GM18909 (cell line): ENCODE measurements around the gene POM121.
A peak's percentile ranks its signal among the peaks of the same experiment; 100 is the strongest.
"Not testable (repeated sequence)": the region's sequence is repeated elsewhere in the genome, so short reads cannot be mapped to it uniquely, and the experiment has no call there.

Experiments used
- ATAC-seq: cut with Tn5 transposase; IDR thresholded peaks from one replicate; pipeline ENCODE4 v1.9.1; 2021; ENCODE audit warnings: mild to moderate bottlenecking; ENCODE audit not compliant: unreplicated experiment, poor library complexity

Gene POM121

DNA sequence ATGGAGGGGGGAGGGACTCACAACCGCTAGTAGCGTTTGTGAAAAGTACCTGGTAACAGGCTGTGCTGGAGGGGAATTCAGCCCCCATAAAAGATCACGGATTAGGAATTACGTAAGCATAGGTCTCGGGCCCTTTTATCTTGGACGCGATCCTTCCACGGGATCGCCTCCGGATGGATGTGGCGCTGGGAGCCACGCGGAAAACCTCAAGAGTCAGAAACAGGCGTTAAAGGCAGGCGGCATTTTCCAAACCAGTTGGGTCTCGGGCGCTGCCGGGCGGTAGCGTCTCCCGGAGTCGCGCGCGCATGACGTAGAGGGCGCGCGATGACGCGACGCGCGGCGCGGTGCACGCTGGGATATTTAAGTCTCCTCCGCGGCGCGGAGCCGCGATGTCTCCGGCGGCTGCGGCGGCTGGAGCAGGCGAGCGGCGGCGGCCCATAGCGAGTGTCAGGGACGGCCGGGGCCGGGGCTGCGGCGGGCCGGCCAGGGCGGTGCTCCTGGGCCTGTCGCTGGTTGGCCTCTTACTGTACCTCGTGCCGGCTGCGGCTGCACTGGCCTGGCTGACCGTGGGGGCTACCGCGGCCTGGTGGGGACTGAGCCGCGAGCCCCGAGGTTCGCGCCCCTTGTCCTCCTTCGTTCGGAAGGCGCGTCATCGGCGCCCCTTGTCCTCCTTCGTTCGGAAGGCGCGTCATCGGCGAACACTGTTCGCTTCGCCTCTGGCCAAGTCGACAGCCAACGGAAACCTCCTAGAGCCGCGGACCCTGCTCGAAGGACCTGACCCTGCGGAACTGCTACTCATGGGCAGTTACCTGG is at the start of gene POM121:
Gene POM121 (plus strand): TSS at position 363 of the 813 bp plus-strand sequence. CDS start 27 bp downstream, at position 390.
- ATAC-seq = peak; percentile 87

GRCh38 chr7:72879079-72879736 is 45.7 kb upstream of the POM121 start:
- peak; percentile 100 for ATAC-seq

GRCh38 chr7:72879737-72880215 is 45.1 kb upstream of the POM121 start:
- not testable (repeated sequence) for ATAC-seq

- not testable (repeated sequence) for ATAC-seq
Measured at GRCh38 chr7:72891750-72892149, 33.1 kb upstream of the POM121 start.

DNA sequence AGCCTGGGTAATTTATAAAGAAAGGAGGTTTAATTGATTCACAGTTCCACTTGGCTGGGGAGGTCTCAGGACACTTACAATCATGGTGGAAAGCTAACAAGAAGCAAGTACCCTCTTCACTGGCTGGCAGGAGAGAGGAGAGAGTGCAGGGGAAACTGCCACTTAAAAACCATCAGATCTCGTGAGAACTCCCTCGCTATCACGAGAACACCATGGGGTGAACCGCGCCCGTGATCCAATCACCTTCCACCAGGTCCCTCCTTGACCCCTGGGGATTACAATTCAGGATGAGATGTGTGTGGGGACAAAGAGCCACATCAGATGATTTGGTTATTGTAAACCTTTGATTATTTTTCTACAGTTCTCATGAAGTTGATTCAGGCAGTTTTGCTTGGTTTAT is 20.2 kb upstream of the POM121 start:
- ATAC-seq = not testable (repeated sequence)

GRCh38 chr7:72908422-72908821 is 16.5 kb upstream of the POM121 start:
- ATAC-seq = not testable (repeated sequence)

DNA sequence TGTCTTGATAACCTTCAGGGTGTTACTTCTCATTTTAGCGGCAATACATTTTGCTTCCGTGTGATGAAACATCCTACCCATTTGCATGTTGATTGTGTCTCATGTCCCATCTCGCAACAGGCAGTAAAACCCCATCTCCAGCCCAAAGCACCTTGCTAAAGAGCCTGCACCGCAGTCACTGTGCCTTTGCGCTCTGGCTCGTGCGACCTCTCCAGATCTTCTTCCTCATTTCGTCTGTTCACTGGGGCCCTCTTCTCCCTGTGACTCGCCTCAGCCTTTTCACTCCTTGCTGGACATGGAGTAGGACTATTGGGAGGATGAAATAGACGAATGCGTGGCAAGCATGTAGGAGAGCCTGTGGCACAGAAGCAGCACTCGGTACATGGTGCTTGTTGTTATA is 13.5 kb upstream of the POM121 start:
- ATAC-seq = not testable (repeated sequence)

- ATAC-seq = not testable (repeated sequence)
Measured at GRCh38 chr7:72913750-72914149, 11.1 kb upstream of the POM121 start.

DNA sequence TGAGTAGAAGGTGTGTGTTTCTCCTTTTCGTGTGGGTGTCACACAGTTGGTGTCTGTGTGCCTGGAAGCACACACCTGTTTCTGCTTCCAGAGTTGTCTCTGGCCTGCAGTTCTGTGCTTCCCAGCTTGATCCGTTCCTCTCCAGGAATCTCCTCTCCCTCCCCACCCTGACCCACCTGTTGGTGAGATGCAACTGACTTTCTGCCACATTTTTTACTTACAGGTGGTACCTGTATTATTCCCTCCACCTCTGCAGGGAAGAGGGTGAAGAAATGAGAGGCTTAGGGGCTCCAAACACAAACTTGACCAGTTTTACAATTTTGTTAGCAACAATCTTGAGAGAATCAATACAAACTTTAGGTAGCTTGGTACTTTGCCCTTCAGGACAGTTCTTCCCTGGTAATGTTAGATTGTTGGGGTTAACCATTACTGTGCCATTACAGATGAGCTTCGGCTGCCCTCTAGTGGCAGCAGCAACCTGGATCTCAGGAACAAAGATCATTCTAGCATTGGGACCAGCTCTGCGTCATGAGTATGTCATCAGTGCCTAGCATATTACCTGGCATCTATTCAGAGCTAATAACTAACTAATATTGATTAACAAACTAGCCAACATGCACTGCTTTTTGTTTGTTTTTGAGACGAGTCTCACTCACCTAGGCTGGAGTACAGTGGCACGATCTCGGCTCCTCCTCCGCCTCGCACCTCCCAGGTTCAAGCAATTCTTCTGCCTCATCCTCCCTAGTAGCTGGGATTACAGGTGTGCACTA is 10.0 kb upstream of the POM121 start:
- peak; percentile 91 for ATAC-seq

DNA sequence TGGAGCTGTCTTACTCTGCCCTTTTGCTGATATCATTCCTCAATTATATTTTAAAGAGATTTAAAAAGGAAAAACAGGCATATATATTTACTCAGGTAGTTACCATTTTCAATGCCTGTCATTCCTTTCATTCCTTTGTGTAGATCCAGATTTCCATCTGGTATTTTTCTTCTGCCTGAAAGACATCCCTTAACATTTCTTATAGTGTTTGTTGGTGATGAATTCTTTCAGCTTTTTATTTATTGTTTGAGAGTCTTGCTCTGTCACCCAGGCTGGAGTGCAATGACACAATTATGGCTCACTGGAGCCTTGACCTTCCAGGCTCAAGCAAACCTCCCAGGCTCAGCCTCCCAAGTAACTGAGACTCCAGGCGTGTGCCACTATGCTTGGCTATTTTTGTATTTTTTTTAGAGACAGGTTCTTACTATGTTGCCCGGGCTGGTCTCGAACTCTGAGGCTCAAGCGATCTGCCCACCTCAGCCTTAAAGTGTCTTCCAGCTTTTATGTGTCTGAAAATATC is 5.6 kb upstream of the POM121 start:
- ATAC-seq = no peak

DNA sequence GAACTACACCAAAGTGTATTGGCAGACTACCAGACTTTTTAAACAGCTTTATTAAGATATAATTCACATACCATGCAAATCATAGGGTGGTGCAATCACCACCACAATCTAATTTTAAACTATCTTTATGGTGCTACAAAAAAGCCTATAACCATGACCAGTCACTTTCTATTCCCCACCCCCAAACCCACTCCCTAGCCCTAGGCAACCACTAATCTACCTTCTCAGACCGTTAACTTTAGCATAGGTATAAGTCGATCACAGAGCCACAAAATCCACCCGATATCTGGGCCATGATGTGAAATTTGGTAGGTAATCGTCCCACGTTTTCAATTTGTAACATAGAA is 536 bp upstream of the POM121 start:
- ATAC-seq = no peak

GRCh38 chr7:72925546-72926120 is 738 bp downstream of the POM121 start:
- no peak for ATAC-seq

DNA sequence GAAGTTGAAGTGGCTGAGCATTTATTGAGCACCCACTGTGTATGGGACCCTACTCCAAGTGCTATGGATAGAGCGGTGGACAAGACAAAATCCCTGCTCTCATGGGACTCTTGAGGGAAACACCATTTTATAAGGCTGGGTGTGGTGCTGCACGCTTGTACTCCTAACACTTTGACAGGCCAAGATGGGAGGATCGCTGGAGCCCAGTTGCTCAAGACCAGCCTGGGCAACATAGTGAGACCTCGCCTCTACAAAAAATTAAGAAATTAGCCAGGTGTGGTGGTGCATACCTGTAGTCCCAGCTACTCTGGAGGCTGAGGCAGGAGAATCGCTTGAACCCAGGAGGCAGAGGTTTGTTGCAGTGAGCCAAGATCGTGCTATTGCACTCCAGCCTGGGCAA is 2.9 kb downstream of the POM121 start:
- not testable (repeated sequence) for ATAC-seq

DNA sequence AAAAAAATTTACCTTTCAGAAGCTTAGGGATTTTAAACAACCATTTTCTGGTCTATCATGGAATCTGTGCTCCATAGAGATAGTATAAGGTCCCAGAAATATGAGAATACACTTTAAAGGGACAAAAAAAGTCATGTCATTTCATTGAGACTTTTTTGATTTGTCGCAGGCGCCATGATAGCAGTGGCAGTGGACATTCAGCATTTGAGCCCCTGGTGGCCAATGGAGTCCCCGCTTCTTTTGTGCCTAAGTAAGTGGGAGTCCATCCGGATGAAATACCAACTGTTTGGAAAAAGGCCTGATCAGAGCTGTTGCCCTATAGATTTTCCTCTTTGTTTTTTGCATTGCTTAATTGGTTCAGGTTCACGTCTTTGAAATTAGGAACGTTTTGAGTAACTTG is 3.3 kb downstream of the POM121 start:
- ATAC-seq = not testable (repeated sequence)

GRCh38 chr7:72942022-72942705 is 17.3 kb downstream of the POM121 start:
- ATAC-seq = not testable (repeated sequence)

GRCh38 chr7:72942956-72943355 is 18.1 kb downstream of the POM121 start:
- not testable (repeated sequence) for ATAC-seq

- not testable (repeated sequence) for ATAC-seq
Measured at GRCh38 chr7:72944937-72945336, 20.0 kb downstream of the POM121 start.

DNA sequence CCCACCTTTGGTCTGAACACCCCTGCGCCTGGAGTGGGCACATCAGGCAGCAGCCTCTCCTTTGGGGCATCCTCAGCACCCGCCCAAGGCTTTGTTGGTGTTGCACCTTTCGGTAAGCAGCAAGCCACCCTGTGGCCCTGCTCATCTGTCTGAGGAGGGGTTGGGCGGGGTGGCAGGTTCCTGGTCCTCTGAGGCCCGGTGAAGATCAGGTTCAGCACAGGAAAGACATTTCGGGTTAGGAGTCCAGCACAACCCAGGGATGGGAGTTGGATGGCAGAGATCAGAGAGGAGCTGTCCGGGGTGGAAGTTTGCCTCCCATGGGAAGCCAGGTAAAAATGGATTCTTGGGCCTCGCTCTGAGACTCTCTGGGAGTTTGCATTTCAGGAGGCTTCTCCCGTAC is 20.7 kb downstream of the POM121 start:
- ATAC-seq = not testable (repeated sequence)

- not testable (repeated sequence) for ATAC-seq
Measured at GRCh38 chr7:72946130-72946745, 21.3 kb downstream of the POM121 start.
